Neural crest cell (in vitro differentiated cells): ENCODE data around the gene PLXDC2. TPM values are rescaled to one million over a fixed set of nuclear protein-coding genes. Genes with fewer than 3 reads are reported as not detected.

Source experiments
- DNase-seq: peaks from one replicate; pipeline ENCODE4 v3.0.0; 2021; ENCODE audit warnings: low read depth, mixed read lengths, low spot score
- H3K27ac Mint-ChIP-seq: one replicate; pipeline ENCODE4 v1.8.0; 2021; ENCODE audit warnings: mild to moderate bottlenecking, mixed read lengths; ENCODE audit not compliant: unreplicated experiment
- H3K27me3 Mint-ChIP-seq: 2 replicates; pipeline ENCODE4 v1.8.0; 2021; ENCODE audit warnings: low read depth, mild to moderate bottlenecking, mixed read lengths
- H3K36me3 Mint-ChIP-seq: 2 replicates; pipeline ENCODE4 v1.8.0; 2021; ENCODE audit warnings: low read depth, mild to moderate bottlenecking, mixed read lengths
- H3K4me1 Mint-ChIP-seq: 2 replicates; pipeline ENCODE4 v1.8.0; 2021; ENCODE audit warnings: mixed read lengths
- H3K4me3 Mint-ChIP-seq: one replicate; pipeline ENCODE4 v1.8.0; 2021; ENCODE audit warnings: mild to moderate bottlenecking, mixed read lengths
- H3K9me3 Mint-ChIP-seq: 2 replicates; pipeline ENCODE4 v1.8.0; 2021; ENCODE audit warnings: mixed read lengths
- CTCF ChIP-seq: fragments of 200-600 bp; sonication (generic); conservative IDR thresholded peaks from 2 replicates; pipeline ENCODE4 v1.5.0; 2021; ENCODE audit warnings: antibody characterized with exemption, mild to moderate bottlenecking
- total RNA-seq: library from RNA; stranded (reverse); gene quantifications from 2 replicates; pipeline ENCODE4 v1.2.1, GENCODE V29; 2021

The PLXDC2 gene
- total RNA-seq, 1 donor from 2014 or later = 4.0 TPM

GRCh38 chr10:20300735-20301134 is 484.5 kb downstream of the PLXDC2 start:
- H3K9me3 Mint-ChIP-seq = no peaks in the 10 kb centered on the region
- DNase-seq = no peak
- H3K27me3 Mint-ChIP-seq = no peaks in the 10 kb centered on the region
- H3K4me3 Mint-ChIP-seq = no peak overlapping the region
- TF ChIP-seq CTCF = no peak
- H3K36me3 Mint-ChIP-seq = peaks cover 4% of the 10 kb centered on the region
- H3K27ac Mint-ChIP-seq = no peak overlapping the region
- no peaks in the 10 kb centered on the region for H3K4me1 Mint-ChIP-seq

- H3K27me3 Mint-ChIP-seq = no peaks in the 10 kb centered on the region
- DNase-seq = no peak
- no peak overlapping the region for H3K27ac Mint-ChIP-seq
- no peak for TF ChIP-seq CTCF
- no peak overlapping the region for H3K4me3 Mint-ChIP-seq
- H3K4me1 Mint-ChIP-seq = no peaks in the 10 kb centered on the region
- H3K9me3 Mint-ChIP-seq = no peaks in the 10 kb centered on the region
- H3K36me3 Mint-ChIP-seq = no peaks in the 10 kb centered on the region
These were observed 485.8 kb downstream of the PLXDC2 start for GRCh38 chr10:20302033-20302432.

GRCh38 chr10:20303453-20304152 is 487.4 kb downstream of the PLXDC2 start:
- Mint-ChIP-seq H3K9me3 (no peaks in the 10 kb centered on the region), H3K4me1 (no peaks in the 10 kb centered on the region), H3K36me3 (no peaks in the 10 kb centered on the region), H3K27ac (no peak overlapping the region), H3K4me3 (no peak overlapping the region), H3K27me3 (no peaks in the 10 kb centered on the region)
- no peak for TF ChIP-seq CTCF
- no peak for DNase-seq

GRCh38 chr10:20313665-20314064 is 497.4 kb downstream of the PLXDC2 start:
- Mint-ChIP-seq H3K27me3 (no peaks in the 10 kb centered on the region), H3K4me1 (no peaks in the 10 kb centered on the region), H3K27ac (no peak overlapping the region), H3K9me3 (peaks cover 8% of the 10 kb centered on the region), H3K36me3 (no peaks in the 10 kb centered on the region), H3K4me3 (no peak overlapping the region)
- DNase-seq = no peak
- TF ChIP-seq CTCF = no peak

GRCh38 chr10:20314431-20314830 is 498.2 kb downstream of the PLXDC2 start:
- Mint-ChIP-seq H3K36me3 (no peaks in the 10 kb centered on the region), H3K27me3 (no peaks in the 10 kb centered on the region), H3K9me3 (peaks cover 6% of the 10 kb centered on the region), H3K4me3 (no peak overlapping the region), H3K4me1 (no peaks in the 10 kb centered on the region), H3K27ac (no peak overlapping the region)
- DNase-seq = no peak
- no peak for TF ChIP-seq CTCF
